ENCODE results near the gene GCFC2. TPM values are rescaled to one million over a fixed set of nuclear protein-coding genes. Genes with fewer than 3 reads are reported as not detected.
"Not testable (repeated sequence)": the region's sequence is repeated elsewhere in the genome, so short reads cannot be mapped to it uniquely, and the experiment has no call there.

The GCFC2 gene
- total RNA-seq, 1 donor: 16.7 TPM

- no peak overlapping the region for H3K4me3 ChIP-seq (ENCODE audit: low read length)
- H3K27me3 ChIP-seq (ENCODE audit: insufficient read depth, low read length): no peaks in the 10 kb centered on the region
- no peaks in the 10 kb centered on the region for H3K9me3 ChIP-seq (ENCODE audit: low read depth, low read length)
- H3K4me1 ChIP-seq (ENCODE audit: insufficient read depth, low read length): peaks cover 5% of the 10 kb centered on the region
Measured at GRCh38 chr2:75707901-75708300, 2.8 kb downstream of the GCFC2 start.

DNA sequence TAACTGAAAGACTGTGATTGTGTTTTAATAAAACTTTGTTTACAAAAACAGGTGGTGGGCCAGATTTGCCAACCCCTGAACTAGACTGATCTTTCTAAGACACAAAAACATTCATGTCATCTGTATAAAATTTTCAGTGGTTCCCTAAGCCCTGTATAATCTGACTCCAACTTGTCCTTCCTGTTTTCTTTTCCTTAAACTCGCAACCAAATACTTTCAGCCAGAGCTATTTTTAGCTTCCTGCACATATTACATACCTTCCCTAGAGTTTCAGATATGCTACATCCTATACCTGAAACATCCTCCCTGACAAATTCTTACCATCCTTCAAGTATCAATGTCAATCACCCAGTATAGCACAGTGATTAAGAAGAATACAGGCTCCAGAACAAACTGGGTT is 4.8 kb downstream of the GCFC2 start:
- no peaks in the 10 kb centered on the region for H3K9me3 ChIP-seq (ENCODE audit: low read depth, low read length)
- H3K27me3 ChIP-seq (ENCODE audit: insufficient read depth, low read length): no peaks in the 10 kb centered on the region
- H3K4me1 ChIP-seq (ENCODE audit: insufficient read depth, low read length): peaks cover under 1% of the 10 kb centered on the region
- no peak overlapping the region for H3K4me3 ChIP-seq (ENCODE audit: low read length)

- no peaks in the 10 kb centered on the region for H3K27me3 ChIP-seq (ENCODE audit: insufficient read depth, low read length)
- H3K4me3 ChIP-seq (ENCODE audit: low read length): no peak overlapping the region
- H3K9me3 ChIP-seq (ENCODE audit: low read depth, low read length): no peaks in the 10 kb centered on the region
- H3K4me1 ChIP-seq (ENCODE audit: insufficient read depth, low read length): no peaks in the 10 kb centered on the region
Measured at GRCh38 chr2:75703589-75704287, 7.0 kb downstream of the GCFC2 start.

GRCh38 chr2:75702593-75702992 is 8.1 kb downstream of the GCFC2 start:
- no peaks in the 10 kb centered on the region for H3K4me1 ChIP-seq (ENCODE audit: insufficient read depth, low read length)
- H3K9me3 ChIP-seq (ENCODE audit: low read depth, low read length): no peaks in the 10 kb centered on the region
- H3K27me3 ChIP-seq (ENCODE audit: insufficient read depth, low read length): no peaks in the 10 kb centered on the region
- H3K4me3 ChIP-seq (ENCODE audit: low read length): no peak overlapping the region

DNA sequence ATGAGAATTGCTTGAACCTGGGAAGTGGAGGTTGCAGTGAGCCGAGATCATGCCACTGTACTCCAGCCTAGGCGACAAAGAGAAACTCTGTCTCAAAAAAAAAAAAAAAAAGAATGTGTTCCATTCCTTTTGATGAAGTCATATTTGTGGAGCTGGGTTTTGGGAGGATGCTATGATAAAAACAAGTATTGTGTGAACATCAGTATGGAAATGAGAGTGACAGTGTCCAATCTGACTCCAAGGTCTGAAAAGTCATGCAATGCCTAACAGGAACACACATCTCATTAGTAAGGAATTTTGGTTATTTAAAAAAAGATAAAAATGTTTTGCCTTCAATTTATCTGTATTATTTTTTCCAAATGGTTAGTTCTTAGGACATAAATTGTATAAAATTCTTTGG is 11.8 kb downstream of the GCFC2 start:
- Histone ChIP-seq H3K9me3 (ENCODE audit: low read depth, low read length) (no peaks in the 10 kb centered on the region), H3K27me3 (ENCODE audit: insufficient read depth, low read length) (no peaks in the 10 kb centered on the region), H3K4me1 (ENCODE audit: insufficient read depth, low read length) (no peaks in the 10 kb centered on the region), H3K4me3 (ENCODE audit: low read length) (no peak overlapping the region)

- no peaks in the 10 kb centered on the region for H3K4me1 ChIP-seq (ENCODE audit: insufficient read depth, low read length)
Measured at GRCh38 chr2:75688196-75688595, 22.5 kb downstream of the GCFC2 start.

GRCh38 chr2:75683430-75683829 is 27.3 kb downstream of the GCFC2 start:
- not testable (repeated sequence) for H3K9me3 ChIP-seq (ENCODE audit: low read depth, low read length); H3K27me3 ChIP-seq (ENCODE audit: insufficient read depth, low read length); H3K4me1 ChIP-seq (ENCODE audit: insufficient read depth, low read length); H3K4me3 ChIP-seq (ENCODE audit: low read length)

More at GRCh38 chr2:75688196-75688595, 22.5 kb downstream of the GCFC2 start:
- Histone ChIP-seq H3K4me3 (ENCODE audit: low read length) (no peak overlapping the region), H3K27me3 (ENCODE audit: insufficient read depth, low read length) (no peaks in the 10 kb centered on the region), H3K9me3 (ENCODE audit: low read depth, low read length) (no peaks in the 10 kb centered on the region)

- no peaks in the 10 kb centered on the region for H3K27me3 ChIP-seq (ENCODE audit: insufficient read depth, low read length)
- no peaks in the 10 kb centered on the region for H3K9me3 ChIP-seq (ENCODE audit: low read depth, low read length)
- no peaks in the 10 kb centered on the region for H3K4me1 ChIP-seq (ENCODE audit: insufficient read depth, low read length)
- no peak overlapping the region for H3K4me3 ChIP-seq (ENCODE audit: low read length)
Measured at GRCh38 chr2:75680402-75680801, 30.3 kb downstream of the GCFC2 start.

GRCh38 chr2:75679556-75679955 is 31.2 kb downstream of the GCFC2 start:
- Histone ChIP-seq H3K9me3 (ENCODE audit: low read depth, low read length) (no peaks in the 10 kb centered on the region), H3K4me1 (ENCODE audit: insufficient read depth, low read length) (no peaks in the 10 kb centered on the region), H3K4me3 (ENCODE audit: low read length) (no peak overlapping the region), H3K27me3 (ENCODE audit: insufficient read depth, low read length) (no peaks in the 10 kb centered on the region)

GRCh38 chr2:75676464-75676863 is 34.3 kb downstream of the GCFC2 start:
- H3K4me1 ChIP-seq (ENCODE audit: insufficient read depth, low read length): no peaks in the 10 kb centered on the region
- no peaks in the 10 kb centered on the region for H3K27me3 ChIP-seq (ENCODE audit: insufficient read depth, low read length)
- no peak overlapping the region for H3K4me3 ChIP-seq (ENCODE audit: low read length)
- H3K9me3 ChIP-seq (ENCODE audit: low read depth, low read length): no peaks in the 10 kb centered on the region

DNA sequence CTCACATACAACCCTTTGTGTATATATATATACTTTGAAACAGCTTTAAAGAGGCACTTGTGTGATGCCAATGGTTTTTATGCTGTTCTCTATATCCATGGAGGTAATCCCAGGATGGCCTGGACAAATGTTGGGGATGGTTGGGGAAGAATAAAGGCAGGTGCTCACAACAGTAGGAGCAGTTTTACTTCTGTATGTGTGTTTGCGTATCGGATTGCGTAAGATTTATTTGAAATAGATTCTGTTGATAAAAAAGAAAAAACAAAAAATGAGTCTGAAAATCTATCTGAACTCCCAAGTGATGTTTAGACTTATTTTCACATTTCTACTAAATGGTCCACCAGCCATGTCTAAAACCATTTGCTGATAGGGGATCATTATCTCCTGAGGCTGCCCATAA is 34.8 kb downstream of the GCFC2 start:
- Histone ChIP-seq H3K27me3 (ENCODE audit: insufficient read depth, low read length) (no peaks in the 10 kb centered on the region), H3K4me1 (ENCODE audit: insufficient read depth, low read length) (no peaks in the 10 kb centered on the region), H3K9me3 (ENCODE audit: low read depth, low read length) (no peaks in the 10 kb centered on the region), H3K4me3 (ENCODE audit: low read length) (no peak overlapping the region)

GRCh38 chr2:75675423-75675822 is 35.3 kb downstream of the GCFC2 start:
- not testable (repeated sequence) for H3K27me3 ChIP-seq (ENCODE audit: insufficient read depth, low read length); H3K4me3 ChIP-seq (ENCODE audit: low read length)

GRCh38 chr2:75667884-75668283 is 42.8 kb downstream of the GCFC2 start:
- no peaks in the 10 kb centered on the region for H3K4me1 ChIP-seq (ENCODE audit: insufficient read depth, low read length)
- H3K9me3 ChIP-seq (ENCODE audit: low read depth, low read length): no peaks in the 10 kb centered on the region
- no peak overlapping the region for H3K4me3 ChIP-seq (ENCODE audit: low read length)
- no peaks in the 10 kb centered on the region for H3K27me3 ChIP-seq (ENCODE audit: insufficient read depth, low read length)

More at GRCh38 chr2:75675423-75675822, 35.3 kb downstream of the GCFC2 start:
- H3K9me3 ChIP-seq (ENCODE audit: low read depth, low read length); H3K4me1 ChIP-seq (ENCODE audit: insufficient read depth, low read length): not testable (repeated sequence)

DNA sequence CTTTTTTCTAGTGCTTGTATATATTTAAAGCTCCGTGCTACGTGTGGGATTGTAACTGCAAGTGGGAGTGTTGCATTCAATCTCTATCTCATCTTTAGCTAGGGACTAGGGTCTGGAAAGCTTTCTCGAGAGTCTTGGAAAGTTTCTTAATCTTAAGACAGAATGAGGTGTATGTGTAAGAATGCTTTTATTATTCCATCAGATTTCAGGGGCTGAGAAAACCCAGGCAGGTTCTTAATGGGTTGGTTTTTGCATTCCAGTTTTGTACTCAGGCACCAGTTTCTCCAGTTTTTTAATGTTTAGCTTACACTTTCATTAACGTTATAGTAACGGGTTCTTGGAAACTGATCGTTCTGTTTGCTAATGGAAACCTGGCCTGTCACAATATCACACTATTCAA is 43.8 kb downstream of the GCFC2 start:
- no peaks in the 10 kb centered on the region for H3K27me3 ChIP-seq (ENCODE audit: insufficient read depth, low read length)
- H3K4me1 ChIP-seq (ENCODE audit: insufficient read depth, low read length): no peaks in the 10 kb centered on the region
- H3K4me3 ChIP-seq (ENCODE audit: low read length): no peak overlapping the region
- no peaks in the 10 kb centered on the region for H3K9me3 ChIP-seq (ENCODE audit: low read depth, low read length)

GRCh38 chr2:75657798-75658197 is 52.9 kb downstream of the GCFC2 start:
- no peaks in the 10 kb centered on the region for H3K27me3 ChIP-seq (ENCODE audit: insufficient read depth, low read length)
- H3K4me3 ChIP-seq (ENCODE audit: low read length): no peak overlapping the region
- peaks cover 18% of the 10 kb centered on the region for H3K9me3 ChIP-seq (ENCODE audit: low read depth, low read length)
- H3K4me1 ChIP-seq (ENCODE audit: insufficient read depth, low read length): no peaks in the 10 kb centered on the region

GRCh38 chr2:75656563-75656962 is 54.2 kb downstream of the GCFC2 start:
- Histone ChIP-seq H3K4me1 (ENCODE audit: insufficient read depth, low read length) (no peaks in the 10 kb centered on the region), H3K9me3 (ENCODE audit: low read depth, low read length) (peaks cover 18% of the 10 kb centered on the region), H3K4me3 (ENCODE audit: low read length) (no peak overlapping the region), H3K27me3 (ENCODE audit: insufficient read depth, low read length) (no peaks in the 10 kb centered on the region)
